ENCODE results near the gene ROPN1. TPM values are rescaled to one million over a fixed set of nuclear protein-coding genes. Genes with fewer than 3 reads are reported as not detected.

The ROPN1 gene
- total RNA-seq, 3 donors from 2014 or later, result 2.3 to 6.1 TPM; not detected in 1

GRCh38 chr3:123951522-123952447 lies 40.1 kb downstream of the ROPN1 start:
- H3K27me3 ChIP-seq, result no peaks in the 10 kb centered on the region
- intact Hi-C loops (cut with DNase I; ENCODE audit: low total_unique reads), result no loop called here
- no peaks in the 10 kb centered on the region for H3K36me3 ChIP-seq
- no peak for DNase-seq (ENCODE audit: low spot score in 2 of 2)
- H3K9me3 ChIP-seq, result no peaks in the 10 kb centered on the region
- no peak overlapping the region for H3K27ac ChIP-seq
- no peak overlapping the region for H3K4me3 ChIP-seq
- H3K4me1 ChIP-seq, result no peaks in the 10 kb centered on the region
- TF ChIP-seq POLR2A (IDR thresholded peaks at IDR 0.05) (no peak), POLR2AphosphoS5 (IDR thresholded peaks at IDR 0.05) (no peak), CTCF (IDR thresholded peaks at IDR 0.05) (no peak)

GRCh38 chr3:123949641-123950040 lies 42.3 kb downstream of the ROPN1 start:
- intact Hi-C loops (cut with DNase I; ENCODE audit: low total_unique reads), result no loop called here
- no peaks in the 10 kb centered on the region for H3K4me1 ChIP-seq
- no peaks in the 10 kb centered on the region for H3K27me3 ChIP-seq
- H3K36me3 ChIP-seq, result no peaks in the 10 kb centered on the region
- TF ChIP-seq POLR2A (IDR thresholded peaks at IDR 0.05) (no peak), POLR2AphosphoS5 (IDR thresholded peaks at IDR 0.05) (no peak), CTCF (IDR thresholded peaks at IDR 0.05) (no peak)
- no peak overlapping the region for H3K27ac ChIP-seq
- DNase-seq (ENCODE audit: low spot score in 2 of 2), result no peak
- H3K9me3 ChIP-seq, result no peaks in the 10 kb centered on the region
- H3K4me3 ChIP-seq, result no peak overlapping the region

GRCh38 chr3:123948449-123948848 lies 43.5 kb downstream of the ROPN1 start:
- no peak for TF ChIP-seq POLR2AphosphoS5 (IDR thresholded peaks at IDR 0.05)
- TF ChIP-seq POLR2A (IDR thresholded peaks at IDR 0.05), result no peak
- TF ChIP-seq CTCF (IDR thresholded peaks at IDR 0.05), result no peak
- intact Hi-C loops (cut with DNase I; ENCODE audit: low total_unique reads), result no loop called here
- Histone ChIP-seq H3K9me3 (no peaks in the 10 kb centered on the region), H3K27ac (no peak overlapping the region), H3K36me3 (no peaks in the 10 kb centered on the region), H3K4me1 (no peaks in the 10 kb centered on the region), H3K27me3 (no peaks in the 10 kb centered on the region), H3K4me3 (no peak overlapping the region)
- DNase-seq (ENCODE audit: low spot score in 2 of 2), result no peak

- no peak for TF ChIP-seq POLR2A (IDR thresholded peaks at IDR 0.05)
- no peak for TF ChIP-seq POLR2AphosphoS5 (IDR thresholded peaks at IDR 0.05)
- TF ChIP-seq CTCF (IDR thresholded peaks at IDR 0.05), result no peak
- no peak for DNase-seq (ENCODE audit: low spot score in 2 of 2)
- Histone ChIP-seq H3K4me3 (no peak overlapping the region), H3K4me1 (no peaks in the 10 kb centered on the region), H3K27ac (no peak overlapping the region), H3K36me3 (no peaks in the 10 kb centered on the region), H3K9me3 (no peaks in the 10 kb centered on the region), H3K27me3 (no peaks in the 10 kb centered on the region)
- intact Hi-C loops (cut with DNase I; ENCODE audit: low total_unique reads), result no loop called here
These were observed 44.4 kb downstream of the ROPN1 start for GRCh38 chr3:123947482-123947881.

- Histone ChIP-seq H3K27ac (no peak overlapping the region), H3K4me1 (no peaks in the 10 kb centered on the region), H3K9me3 (no peaks in the 10 kb centered on the region), H3K36me3 (no peaks in the 10 kb centered on the region), H3K4me3 (no peak overlapping the region), H3K27me3 (no peaks in the 10 kb centered on the region)
- no peak for TF ChIP-seq POLR2A (IDR thresholded peaks at IDR 0.05)
- TF ChIP-seq CTCF (IDR thresholded peaks at IDR 0.05), result no peak
- TF ChIP-seq POLR2AphosphoS5 (IDR thresholded peaks at IDR 0.05), result no peak
- intact Hi-C loops (cut with DNase I; ENCODE audit: low total_unique reads), result no loop called here
- no peak for DNase-seq (ENCODE audit: low spot score in 2 of 2)
These were observed 50.4 kb downstream of the ROPN1 start for GRCh38 chr3:123941542-123941941.

Measured in breast epithelium (tissue), 4 donors.